GM23338 (cell line): Measurements from ENCODE around the gene TCF3.

Experiments used
- CREB1 ChIP-seq: fragments of 250-450 bp; sonication (Bioruptor Pico); IDR thresholded peaks from 2 replicates; pipeline ENCODE4 v1.5.0; 2020; ENCODE audit warnings: low read depth, mild to moderate bottlenecking, moderate library complexity
- CTCF ChIP-seq, 2 experiments: fragments of 200-600 bp in 1 of 2; sonication (generic) in 1 of 2; conservative IDR thresholded peaks; 2 replicates each; pipeline versions ENCODE4 v1.5.1 to v1.6.1; 2016 to 2017; ENCODE audit warnings: antibody characterized with exemption in 2 of 2, low read depth in 2 of 2, mild to moderate bottlenecking in 2 of 2, moderate library complexity in 1 of 2
- ETS1 ChIP-seq: IDR thresholded peaks from 2 replicates; pipeline ENCODE4 v1.6.1; 2016; ENCODE audit warnings: antibody characterized with exemption
- EZH2 ChIP-seq: fragments of 200-600 bp; sonication (generic); IDR thresholded peaks from one replicate; pipeline ENCODE4 v1.8.0; 2017; ENCODE audit warnings: antibody characterized with exemption, mild to moderate bottlenecking, low read depth; ENCODE audit not compliant: unreplicated experiment
- EZH2phosphoT487 ChIP-seq: fragments of 200-600 bp; sonication (generic); IDR thresholded peaks from one replicate; pipeline ENCODE4 v1.8.1; 2018; ENCODE audit warnings: antibody characterized with exemption; ENCODE audit not compliant: unreplicated experiment
- JUNB ChIP-seq: IDR thresholded peaks from one replicate; pipeline ENCODE4 v1.6.1; 2016; ENCODE audit warnings: antibody characterized with exemption; ENCODE audit not compliant: unreplicated experiment
- POLR2AphosphoS5 ChIP-seq: IDR thresholded peaks from 2 replicates; pipeline ENCODE4 v1.6.1; 2016; ENCODE audit warnings: antibody characterized with exemption, low read depth
- REST ChIP-seq: IDR thresholded peaks from one replicate; pipeline ENCODE4 v1.6.1; 2018; ENCODE audit warnings: antibody characterized with exemption; ENCODE audit not compliant: unreplicated experiment
- STAT1 ChIP-seq: IDR thresholded peaks from one replicate; pipeline ENCODE4 v1.6.1; 2016; ENCODE audit warnings: antibody characterized with exemption; ENCODE audit not compliant: unreplicated experiment
- ZNF331 ChIP-seq: fragments of 250-450 bp; sonication (Bioruptor Pico); IDR thresholded peaks from 2 replicates; pipeline ENCODE4 v1.5.0; 2020; ENCODE audit warnings: low read depth, mild to moderate bottlenecking, moderate library complexity
- ZNF462 ChIP-seq: fragments of 250-450 bp; sonication (Bioruptor Pico); IDR thresholded peaks from 2 replicates; pipeline ENCODE4 v1.5.0; 2020; ENCODE audit warnings: mild to moderate bottlenecking, moderate library complexity

- TF ChIP-seq CTCF (conservative IDR thresholded peaks at IDR 0.05; ENCODE audit: low read depth in 2 of 2) (no peak), REST (no peak), EZH2 (no peak), ETS1 (no peak), CREB1 (CRISPR knock-in tag) (no peak), ZNF331 (no peak), POLR2AphosphoS5 (no peak), EZH2phosphoT487 (no peak), JUNB (no peak), STAT1 (no peak), ZNF462 (no peak)
Measured at GRCh38 chr19:1690699-1691307, 38.4 kb upstream of the TCF3 start.
